HCT116 (cell line): ENCODE results near the gene ADAMTS4. TPM values are rescaled to one million over a fixed set of nuclear protein-coding genes. Genes with fewer than 3 reads are reported as not detected.

Source experiments
- ATAC-seq: fragments of 200-7000 bp; cut with Tn5 transposase; 2 replicates; pipeline ENCODE4 v1.9.1; 2020; ENCODE audit warnings: mild to moderate bottlenecking, moderate library complexity
- BruUV-seq: library from RNA; stranded (reverse); fragments of 400-500 nt; replicated peaks from 2 replicates; lab custom pipeline; 2021; lab: Mats Ljungman, UMichigan
- CTCF ChIA-PET: fragments of 300-600 bp; sonication (Branson Sonifier 250); formaldehyde crosslinking; loops from one replicate; lab custom pipeline; 2021; ENCODE audit warnings: antibody characterized with exemption; lab: Charles Lee
- POLR2A ChIA-PET: fragments of 300-600, 350-600 bp; sonication (Branson Sonifier 250); formaldehyde crosslinking; loops from one replicate; lab custom pipeline; 2021; ENCODE audit warnings: antibody characterized with exemption; lab: Charles Lee
- RAD21 ChIA-PET, 2 experiments: fragments of 300-600 bp; sonication (Branson Sonifier 250); formaldehyde crosslinking; loops; one replicate each; lab custom pipeline; 2023; ENCODE audit warnings: low total read pairs in 2 of 2; ENCODE audit not compliant: uncharacterized antibody in 2 of 2, unreplicated experiment in 2 of 2, low non-redundant PET in 1 of 2; lab: Charles Lee
- DNase-seq: peaks from one replicate; pipeline ENCODE4 v3.0.0-alpha.2; 2010; ENCODE audit warnings: low read depth, low spot score
- H2AFZ ChIP-seq: fragments of 200-600 bp; shearing (Covaris generic), sonication (generic); 2 replicates; pipeline ENCODE4 v1.6.1; 2017; ENCODE audit warnings: low read depth, mixed run types, mixed read lengths, antibody characterized with exemption, low read length; ENCODE audit not compliant: poor library complexity, severe bottlenecking
- H3K27ac ChIP-seq: 2 replicates; pipeline ENCODE4 v1.5.1; 2012; ENCODE audit warnings: low read depth, low read length
- H3K27me3 ChIP-seq: fragments of 200-600 bp; sonication (generic); 2 replicates; pipeline ENCODE4 v1.6.1; 2016; ENCODE audit warnings: mixed run types, low read length, mixed read lengths; ENCODE audit not compliant: insufficient read depth
- H3K36me3 ChIP-seq, 2 experiments: fragments of 200-500 bp in 1 of 2; fragments of 200-600 bp in 1 of 2; sonication (Bioruptor generic) in 1 of 2; sonication (generic) in 1 of 2; 2 replicates each; pipeline versions ENCODE4 v1.5.1 to v1.6.1; 2014 to 2016; ENCODE audit warnings: low read length in 2 of 2, inconsistent platforms in 1 of 2, mixed read lengths in 1 of 2, mixed run types in 1 of 2; ENCODE audit not compliant: insufficient read depth in 2 of 2, control insufficient read depth in 1 of 2
- H3K4me1 ChIP-seq, 2 experiments: fragments of 200-600 bp in 1 of 2; sonication (generic) in 1 of 2; 2 replicates each; pipeline versions ENCODE4 v1.5.1 to v1.6.1; 2012 to 2017; ENCODE audit warnings: low read length in 2 of 2, inconsistent platforms in 1 of 2, mild to moderate bottlenecking in 1 of 2, mixed read lengths in 1 of 2, mixed run types in 1 of 2, moderate library complexity in 1 of 2; ENCODE audit not compliant: insufficient read depth in 2 of 2, control insufficient read depth in 1 of 2
- H3K4me2 ChIP-seq: fragments of 200-600 bp; sonication (generic); 2 replicates; pipeline ENCODE4 v1.6.1; 2017; ENCODE audit warnings: mixed run types, low read length, mixed read lengths
- H3K4me3 ChIP-seq, 2 experiments: fragments of 200-600 bp in 1 of 2; sonication (generic) in 1 of 2; replicated peaks in 1 of 2; 2 replicates each; pipeline ENCODE4 v1.5.1; 2011 to 2016; ENCODE audit warnings: low read length in 2 of 2, control low read depth in 1 of 2, low read depth in 1 of 2, mild to moderate bottlenecking in 1 of 2, mixed read lengths in 1 of 2, mixed run types in 1 of 2
- H3K79me2 ChIP-seq: fragments of 200-600 bp; sonication (generic); 2 replicates; pipeline ENCODE4 v1.6.1; 2017; ENCODE audit warnings: mild to moderate bottlenecking, mixed run types, low read length, moderate library complexity, mixed read lengths; ENCODE audit not compliant: insufficient read depth
- H3K9ac ChIP-seq: fragments of 200-600 bp; sonication (generic); 2 replicates; pipeline ENCODE4 v1.6.1; 2016; ENCODE audit warnings: low read length, mixed read lengths
- H3K9me2 ChIP-seq: fragments of 200-600 bp; sonication (generic), shearing (Covaris generic); 2 replicates; pipeline ENCODE4 v1.6.1; 2017; ENCODE audit warnings: mixed run types, mild to moderate bottlenecking, moderate library complexity; ENCODE audit not compliant: insufficient read depth
- H3K9me3 ChIP-seq, 2 experiments: fragments of 200-500 bp in 1 of 2; fragments of 200-600 bp in 1 of 2; sonication (Bioruptor generic) in 1 of 2; sonication (generic) in 1 of 2; 2 replicates each; pipeline ENCODE4 v1.6.1; 2014 to 2017; ENCODE audit warnings: low read length in 2 of 2, mixed read lengths in 2 of 2, inconsistent platforms in 1 of 2, low read depth in 1 of 2, mild to moderate bottlenecking in 1 of 2, mixed run types in 1 of 2, moderate library complexity in 1 of 2; ENCODE audit not compliant: control insufficient read depth in 1 of 2, insufficient read depth in 1 of 2
- H4K20me1 ChIP-seq: fragments of 200-600 bp; sonication (generic), shearing (Covaris generic); 2 replicates; pipeline ENCODE4 v1.6.1; 2017; ENCODE audit warnings: mixed run types, mild to moderate bottlenecking, moderate library complexity; ENCODE audit not compliant: insufficient read depth
- ATF3 ChIP-seq: IDR thresholded peaks from 2 replicates; pipeline ENCODE4 v1.6.1; 2012
- CBX3 ChIP-seq: IDR thresholded peaks from 2 replicates; pipeline ENCODE4 v1.6.1; 2012; ENCODE audit warnings: low read depth
- CEBPB ChIP-seq: IDR thresholded peaks from 2 replicates; pipeline ENCODE4 v1.6.1; 2012; ENCODE audit warnings: low read depth
- CTCF ChIP-seq, 3 experiments: fragments of 200-600 bp in 1 of 3; sonication (generic) in 1 of 3; IDR thresholded peaks in 2 of 3; conservative IDR thresholded peaks in 1 of 3; 2 replicates each; pipeline ENCODE4 v1.5.1; 2012 to 2017; ENCODE audit warnings: low read depth in 2 of 3, low read length in 2 of 3, antibody characterized with exemption in 1 of 3, borderline replicate concordance in 1 of 3, control low read depth in 1 of 3, mild to moderate bottlenecking in 1 of 3, mixed read lengths in 1 of 3, mixed run types in 1 of 3, moderate library complexity in 1 of 3; ENCODE audit not compliant: insufficient read depth in 1 of 3
- EGR1 ChIP-seq: IDR thresholded peaks from 2 replicates; pipeline ENCODE4 v1.6.1; 2012; ENCODE audit warnings: low read depth
- ELF1 ChIP-seq: IDR thresholded peaks from 2 replicates; pipeline ENCODE4 v1.6.1; 2012; ENCODE audit warnings: low read depth, borderline replicate concordance
- EZH2 ChIP-seq: fragments of 200-600 bp; sonication (generic); IDR thresholded peaks from 2 replicates; pipeline ENCODE4 v1.6.1; 2017; ENCODE audit warnings: antibody characterized with exemption, mixed run types
- EZH2phosphoT487 ChIP-seq: fragments of 200-600 bp; IDR thresholded peaks from 2 replicates; pipeline ENCODE4 v1.6.1; 2018; ENCODE audit warnings: antibody characterized with exemption, borderline replicate concordance
- FOSL1 ChIP-seq: IDR thresholded peaks from 2 replicates; pipeline ENCODE4 v1.6.1; 2012; ENCODE audit warnings: low read depth
- JUND ChIP-seq: IDR thresholded peaks from 2 replicates; pipeline ENCODE4 v1.6.1; 2012
- MAX ChIP-seq: IDR thresholded peaks from 2 replicates; pipeline ENCODE4 v1.6.1; 2012
- POLR2A ChIP-seq: IDR thresholded peaks from 2 replicates; pipeline ENCODE4 v1.7.0; 2011; ENCODE audit warnings: borderline replicate concordance; ENCODE audit not compliant: insufficient read depth, insufficient read length; ENCODE audit errors: extremely low read depth
- POLR2AphosphoS5 ChIP-seq: IDR thresholded peaks from 2 replicates; pipeline ENCODE4 v1.6.1; 2011; ENCODE audit warnings: mild to moderate bottlenecking, low read depth, low read length, moderate library complexity
- SIN3A ChIP-seq: IDR thresholded peaks from 2 replicates; pipeline ENCODE4 v1.6.1; 2012; ENCODE audit warnings: low read depth
- SP1 ChIP-seq: IDR thresholded peaks from 2 replicates; pipeline ENCODE4 v1.6.1; 2012; ENCODE audit warnings: low read depth
- SRF ChIP-seq: IDR thresholded peaks from 2 replicates; pipeline ENCODE4 v1.6.1; 2012; ENCODE audit warnings: low read depth
- TCF7L2 ChIP-seq: IDR thresholded peaks from 2 replicates; pipeline ENCODE4 v1.7.0; 2011; ENCODE audit warnings: borderline replicate concordance, inconsistent platforms; ENCODE audit not compliant: insufficient read depth, insufficient read length; ENCODE audit errors: extremely low read depth
- YY1 ChIP-seq: IDR thresholded peaks from 2 replicates; pipeline ENCODE4 v1.6.1; 2011; ENCODE audit warnings: low read length, low read depth, moderate library complexity, mild to moderate bottlenecking; ENCODE audit not compliant: insufficient replicate concordance; ENCODE audit errors: extremely low read depth
- ZFX ChIP-seq: fragments of 450-650 bp; IDR thresholded peaks from 2 replicates; pipeline ENCODE4 v1.6.1; 2017
- ZNF274 ChIP-seq: fragments of 200-500 bp; sonication (Bioruptor generic); IDR thresholded peaks from 2 replicates; pipeline ENCODE4 v1.6.1; 2014; ENCODE audit warnings: mild to moderate bottlenecking, low read depth, low read length, inconsistent platforms
- intact Hi-C: fragments of 100-400 bp; cut with micrococcal nuclease; formaldehyde crosslinking; loops from 2 replicates; pipeline ENCODE4 v1.10.0; 2022
- total RNA-seq: library from RNA; stranded (reverse); gene quantifications from one replicate; pipeline ENCODE4 v1.2.1, GENCODE V29; 2021; ENCODE audit not compliant: unreplicated experiment
- TF ChIP-seq, protein P1 (sequence below): IDR thresholded peaks from 2 replicates; pipeline ENCODE4 v1.6.1; 2011; ENCODE audit warnings: mild to moderate bottlenecking, low read length, moderate library complexity; ENCODE audit not compliant: insufficient replicate concordance; ENCODE audit errors: extremely low read depth

Gene ADAMTS4
- total RNA-seq, 1 experiment from 2014 or later: not detected

DNA sequence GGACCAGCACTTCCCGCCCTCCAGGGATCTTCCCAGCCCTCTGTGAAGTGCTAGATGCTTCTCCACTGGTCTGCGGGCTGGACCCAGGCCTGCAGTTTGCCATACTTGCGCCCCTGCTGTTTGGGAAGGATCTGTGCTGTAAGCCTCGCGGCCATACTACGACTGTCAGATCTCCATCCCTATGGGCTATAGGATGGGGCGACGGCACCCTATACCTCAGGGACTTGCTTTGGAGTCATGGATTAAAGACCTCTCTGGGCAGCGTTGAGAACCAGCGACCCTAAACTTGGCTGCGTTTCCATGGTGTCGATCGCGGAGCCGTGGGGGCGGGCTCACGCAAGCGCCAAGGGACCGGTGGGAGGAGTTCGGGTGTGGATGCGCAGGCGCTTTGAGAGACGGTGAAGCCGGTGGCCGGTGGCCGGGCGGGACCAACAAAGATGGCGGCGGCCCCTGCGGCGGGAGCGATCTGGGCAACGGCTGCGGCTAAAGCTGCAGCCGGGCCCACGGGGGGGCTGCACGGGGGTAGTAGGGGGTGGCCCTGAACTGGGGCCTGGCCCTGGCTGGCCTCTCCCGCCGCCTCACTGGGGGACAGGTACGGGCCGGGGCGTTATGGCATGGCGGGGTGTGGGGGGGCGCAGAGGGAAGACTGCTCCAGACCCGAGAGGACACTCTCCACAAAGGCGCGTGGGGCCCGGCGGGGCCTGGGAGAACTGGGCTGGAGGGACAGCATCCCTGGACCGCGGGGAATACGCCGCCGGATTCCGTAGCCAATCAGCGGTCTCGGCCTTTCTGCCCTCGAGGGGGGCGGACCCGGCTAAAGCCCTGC is 39.6 kb downstream of the ADAMTS4 start, which contains the start of gene USP21:
USP21 (plus strand) TSS at position 414 of the 826 bp plus-strand sequence. CDS start 1,141 bp downstream, outside the sequence.
- Histone ChIP-seq H3K27ac (peak within 1 kb of the TSS; percentile 53), H3K4me2 (peak within 1 kb of the TSS; percentile 90), H3K4me1 (peaks cover 8 to 24% of the 10 kb centered on the region in 2 experiments; a peak in 2 of 4 replicates), H2AFZ (no peak within 1 kb of the TSS), H3K9ac (peak within 1 kb of the TSS; percentile 97), H3K79me2 (peaks cover 16% of the 10 kb centered on the region; the same call in 1 of the 2 replicates), H4K20me1 (no peaks in the 10 kb centered on the region), H3K9me2 (no peaks in the 10 kb centered on the region), H3K9me3 (no peaks in the 10 kb centered on the region), H3K4me3 (peak within 1 kb of the TSS; percentile 77 to 91), H3K36me3 (peaks cover 5 to 21% of the 10 kb centered on the region in 2 experiments; a peak in 2 of 4 replicates), H3K27me3 (no peaks in the 10 kb centered on the region)
- ChIA-PET RAD21 (no interaction called here), CTCF (no interaction called here), POLR2A (interaction anchor here (0.6 to 0.9 kb wide), 2 partner anchors 28 to 174 kb away, joined by 4 read pairs; no protein-coding TSS in a partner anchor)
- TSS peak; percentile 33 for BruUV-seq
- DNase-seq: peak; percentile 73
- ATAC-seq: peak; percentile 92
- intact Hi-C loops: no loop called here
- TF ChIP-seq EZH2: no peak
- no peak for TF ChIP-seq FOSL1
- peak in 2 of 3 experiments; percentile 34 to 43; a peak in 3 of 6 replicates for TF ChIP-seq CTCF (IDR thresholded peaks at IDR 0.05 in 2 of 3, conservative IDR thresholded peaks at IDR 0.05 in 1 of 3; ENCODE audit: borderline replicate concordance in 1 of 3, insufficient read depth in 1 of 3, low read depth in 2 of 3, low read length in 2 of 3)
- TF ChIP-seq JUND: no peak
- no peak for TF ChIP-seq ATF3
- TF ChIP-seq POLR2AphosphoS5: peak; percentile 85
- TF ChIP-seq EGR1: no peak
- no peak for TF ChIP-seq SRF
- no peak for TF ChIP-seq TCF7L2
- no peak for TF ChIP-seq SP1
- TF ChIP-seq ZFX: peak; percentile 39; the same call in 1 of the 2 replicates
- no peak for TF ChIP-seq EZH2phosphoT487
- no peak for TF ChIP-seq ELF1
- no peak for TF ChIP-seq MAX
- no peak for TF ChIP-seq CBX3
- TF ChIP-seq POLR2A: peak; percentile 37
- TF ChIP-seq SIN3A: no peak
- no peak for TF ChIP-seq ZNF274
- TF ChIP-seq CEBPB: no peak
- TF ChIP-seq YY1: peak; percentile 99
- TF ChIP-seq, protein P1, sequence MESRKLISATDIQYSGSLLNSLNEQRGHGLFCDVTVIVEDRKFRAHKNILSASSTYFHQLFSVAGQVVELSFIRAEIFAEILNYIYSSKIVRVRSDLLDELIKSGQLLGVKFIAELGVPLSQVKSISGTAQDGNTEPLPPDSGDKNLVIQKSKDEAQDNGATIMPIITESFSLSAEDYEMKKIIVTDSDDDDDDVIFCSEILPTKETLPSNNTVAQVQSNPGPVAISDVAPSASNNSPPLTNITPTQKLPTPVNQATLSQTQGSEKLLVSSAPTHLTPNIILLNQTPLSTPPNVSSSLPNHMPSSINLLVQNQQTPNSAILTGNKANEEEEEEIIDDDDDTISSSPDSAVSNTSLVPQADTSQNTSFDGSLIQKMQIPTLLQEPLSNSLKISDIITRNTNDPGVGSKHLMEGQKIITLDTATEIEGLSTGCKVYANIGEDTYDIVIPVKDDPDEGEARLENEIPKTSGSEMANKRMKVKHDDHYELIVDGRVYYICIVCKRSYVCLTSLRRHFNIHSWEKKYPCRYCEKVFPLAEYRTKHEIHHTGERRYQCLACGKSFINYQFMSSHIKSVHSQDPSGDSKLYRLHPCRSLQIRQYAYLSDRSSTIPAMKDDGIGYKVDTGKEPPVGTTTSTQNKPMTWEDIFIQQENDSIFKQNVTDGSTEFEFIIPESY: no peak
